Measurements from ENCODE around the gene CDK12. TPM values are rescaled to one million over a fixed set of nuclear protein-coding genes. Genes with fewer than 3 reads are reported as not detected.

The CDK12 gene
- total and polyA plus RNA-seq, 10 of the 15 experiments (the other 5 are each of a cell fraction or from before 2014, with no cell fraction given): 3.2 to 55.1 (median 31.9) TPM

- Histone ChIP-seq H3K36me3 (ENCODE audit: control insufficient read depth in 2 of 2, insufficient read depth in 2 of 2, low read length in 1 of 2) (peaks cover 0 to 3% of the 10 kb centered on the region in 2 experiments; a peak in 1 of 4 replicates), H3K4me2 (ENCODE audit: control insufficient read depth, insufficient read depth) (no peak overlapping the region), H3K27ac (ENCODE audit: control insufficient read depth, insufficient read depth) (no peak overlapping the region), H2AFZ (ENCODE audit: control insufficient read depth, low read depth, low read length) (no peak overlapping the region), H3K9ac (ENCODE audit: control insufficient read depth, insufficient read depth, low read length) (no peak overlapping the region), H3K4me1 (ENCODE audit: control insufficient read depth, insufficient read depth, low read length) (no peaks in the 10 kb centered on the region), H3K9me3 (replicated peaks; ENCODE audit: control insufficient read depth, insufficient read depth, low read length) (no peaks in the 10 kb centered on the region), H3K79me2 (ENCODE audit: control insufficient read depth, insufficient read depth, low read length) (no peaks in the 10 kb centered on the region), H3K27me3 (replicated peaks in 1 of 2; ENCODE audit: control insufficient read depth in 2 of 2, insufficient read depth in 2 of 2, low read length in 1 of 2) (no peaks in the 10 kb centered on the region), H4K20me1 (ENCODE audit: control insufficient read depth, insufficient read depth) (no peaks in the 10 kb centered on the region), H3K4me3 (no peak overlapping the region)
- intact Hi-C loops (cut with micrococcal nuclease; ENCODE audit: unreplicated experiment): no loop called here
- ATAC-seq: no peak
- ChIA-PET RAD21 (ENCODE audit: unreplicated experiment) (no interaction called here), SMC1A (ENCODE audit: uncharacterized antibody, unreplicated experiment) (no interaction called here), POLR2A (no interaction called here), CTCF (no interaction called here)
- no peak for FAIRE-seq
- no TSS peak for BruUV-seq (replicated peaks)
- WGBS (ENCODE audit: insufficient coverage, insufficient replicate concordance, low lambda C conversion rate, missing lambda C conversion rate): 97% methylated on average over 14 of the region's 17 CpGs
- no peak for DNase-seq (ENCODE audit: low read depth, low spot score)
- in situ Hi-C loops (cut with MboI): no loop called here
- TF ChIP-seq NFIC (IDR thresholded peaks at IDR 0.05; ENCODE audit: low read depth, low read length): no peak
- no peak for TF ChIP-seq PBX3 (IDR thresholded peaks at IDR 0.05; ENCODE audit: insufficient replicate concordance, low read depth, low read length)
- no peak for TF ChIP-seq PML (IDR thresholded peaks at IDR 0.05; ENCODE audit: low read length)
- no peak for TF ChIP-seq ZBTB4 (CRISPR knock-in tag; IDR thresholded peaks at IDR 0.05)
- no peak for TF ChIP-seq ZNF274 (IDR thresholded peaks at IDR 0.05; ENCODE audit: insufficient read depth, insufficient read length)
- TF ChIP-seq SRF (IDR thresholded peaks at IDR 0.05; ENCODE audit: low read depth in 2 of 2, low read length in 2 of 2): no peak
- TF ChIP-seq SIX5 (IDR thresholded peaks at IDR 0.05; ENCODE audit: low read depth, low read length, severe bottlenecking): no peak
- no peak for TF ChIP-seq BHLHE40 (IDR thresholded peaks at IDR 0.05; ENCODE audit: borderline replicate concordance in 1 of 2, low read depth in 2 of 2, low read length in 1 of 2)
- TF ChIP-seq IKZF1 (conservative IDR thresholded peaks at IDR 0.05): no peak
- TF ChIP-seq SKIL (IDR thresholded peaks at IDR 0.05; ENCODE audit: low read depth, poor library complexity, severe bottlenecking): no peak
- no peak for TF ChIP-seq EGR1 (IDR thresholded peaks at IDR 0.05; ENCODE audit: borderline replicate concordance in 1 of 2, low read depth in 2 of 2, low read length in 2 of 2)
- no peak for TF ChIP-seq PRDM15 (CRISPR knock-in tag; IDR thresholded peaks at IDR 0.05)
- TF ChIP-seq SP1 (IDR thresholded peaks at IDR 0.05; ENCODE audit: low read depth, low read length): no peak
- TF ChIP-seq TARDBP (IDR thresholded peaks at IDR 0.05; ENCODE audit: borderline replicate concordance): no peak
- no peak for TF ChIP-seq POU2F2 (IDR thresholded peaks at IDR 0.05; ENCODE audit: borderline replicate concordance, low read depth, low read length)
Measured at GRCh38 chr17:39563476-39563875, 102.2 kb downstream of the CDK12 start.

All from GM12878 (cell line).